ENCODE data around the gene SLC22A23.
A peak's percentile ranks its signal among the peaks of the same experiment; 100 is the strongest.

DNA sequence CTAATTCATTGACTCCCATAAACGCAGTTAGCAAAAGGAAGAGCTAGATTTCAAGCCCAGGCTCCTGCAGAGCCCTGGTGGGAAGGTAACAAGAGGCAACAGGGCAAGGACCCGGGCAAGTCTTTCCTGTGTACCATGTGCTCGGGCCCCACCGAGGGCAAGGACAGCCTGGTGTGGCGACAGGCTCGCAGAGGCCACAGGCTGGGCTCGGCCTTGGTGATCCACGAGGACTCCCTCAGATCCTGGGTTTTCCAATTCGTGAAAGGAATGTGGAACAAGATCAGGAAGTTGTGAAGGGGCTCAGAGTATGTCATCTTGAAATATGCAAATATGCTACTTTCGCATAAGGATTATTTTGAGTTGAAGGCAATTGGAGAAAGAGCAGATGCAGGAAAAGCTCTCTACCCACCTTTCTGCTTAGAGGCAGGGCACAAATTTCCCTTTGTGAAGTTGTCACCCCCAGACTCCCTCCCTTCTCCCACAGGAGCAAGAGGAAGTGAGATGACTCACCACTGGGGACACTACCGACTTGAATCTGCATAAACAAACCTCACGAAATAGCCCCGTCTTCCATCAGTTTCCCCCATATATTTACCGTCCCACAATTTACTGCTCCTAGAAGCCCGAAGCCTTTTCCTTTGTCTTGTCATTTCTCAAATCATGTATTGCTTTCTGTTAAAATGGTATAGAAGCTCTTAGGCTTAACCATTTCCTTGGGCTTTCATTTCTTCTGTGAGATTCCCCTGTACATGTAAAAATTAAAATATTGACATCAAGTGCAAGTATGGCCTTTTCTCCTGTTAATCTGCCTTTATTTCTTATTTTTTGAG, 119.1 kb downstream of the SLC22A23 start:
- TF ChIP-seq, protein P1, sequence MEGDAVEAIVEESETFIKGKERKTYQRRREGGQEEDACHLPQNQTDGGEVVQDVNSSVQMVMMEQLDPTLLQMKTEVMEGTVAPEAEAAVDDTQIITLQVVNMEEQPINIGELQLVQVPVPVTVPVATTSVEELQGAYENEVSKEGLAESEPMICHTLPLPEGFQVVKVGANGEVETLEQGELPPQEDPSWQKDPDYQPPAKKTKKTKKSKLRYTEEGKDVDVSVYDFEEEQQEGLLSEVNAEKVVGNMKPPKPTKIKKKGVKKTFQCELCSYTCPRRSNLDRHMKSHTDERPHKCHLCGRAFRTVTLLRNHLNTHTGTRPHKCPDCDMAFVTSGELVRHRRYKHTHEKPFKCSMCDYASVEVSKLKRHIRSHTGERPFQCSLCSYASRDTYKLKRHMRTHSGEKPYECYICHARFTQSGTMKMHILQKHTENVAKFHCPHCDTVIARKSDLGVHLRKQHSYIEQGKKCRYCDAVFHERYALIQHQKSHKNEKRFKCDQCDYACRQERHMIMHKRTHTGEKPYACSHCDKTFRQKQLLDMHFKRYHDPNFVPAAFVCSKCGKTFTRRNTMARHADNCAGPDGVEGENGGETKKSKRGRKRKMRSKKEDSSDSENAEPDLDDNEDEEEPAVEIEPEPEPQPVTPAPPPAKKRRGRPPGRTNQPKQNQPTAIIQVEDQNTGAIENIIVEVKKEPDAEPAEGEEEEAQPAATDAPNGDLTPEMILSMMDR (conservative IDR thresholded peaks at IDR 0.05; ENCODE audit: low read length) = peak; percentile 32; the same call in 1 of the 2 replicates
- TF ChIP-seq EZH2phosphoT487 (IDR thresholded peaks at IDR 0.05; ENCODE audit: borderline replicate concordance, low read depth, low read length) = no peak
